Jurkat, Clone E6-1 (cell line): ENCODE results near the gene MSANTD4. TPM values are rescaled to one million over a fixed set of nuclear protein-coding genes. Genes with fewer than 3 reads are reported as not detected.
"Not testable (repeated sequence)": the region's sequence is repeated elsewhere in the genome, so short reads cannot be mapped to it uniquely, and the experiment has no call there.

ENCODE experiments used
- DNase-seq: peaks from one replicate; pipeline ENCODE4 v3.0.0-alpha.2; 2011; ENCODE audit warnings: low read depth, low spot score
- H3K4me3 ChIP-seq: 2 replicates; pipeline ENCODE4 v1.5.1; 2011; ENCODE audit warnings: mild to moderate bottlenecking, low read length, control low read depth, moderate library complexity
- polyA plus RNA-seq: library from polyadenylated mRNA; unstranded; fragments of >200 nt; gene quantifications from one replicate; pipeline ENCODE4 v1.2.1, GENCODE V29; 2012; ENCODE audit warnings: missing spikeins; ENCODE audit not compliant: insufficient read length, insufficient read depth

The MSANTD4 gene
- 23.6 TPM for polyA plus RNA-seq

DNA sequence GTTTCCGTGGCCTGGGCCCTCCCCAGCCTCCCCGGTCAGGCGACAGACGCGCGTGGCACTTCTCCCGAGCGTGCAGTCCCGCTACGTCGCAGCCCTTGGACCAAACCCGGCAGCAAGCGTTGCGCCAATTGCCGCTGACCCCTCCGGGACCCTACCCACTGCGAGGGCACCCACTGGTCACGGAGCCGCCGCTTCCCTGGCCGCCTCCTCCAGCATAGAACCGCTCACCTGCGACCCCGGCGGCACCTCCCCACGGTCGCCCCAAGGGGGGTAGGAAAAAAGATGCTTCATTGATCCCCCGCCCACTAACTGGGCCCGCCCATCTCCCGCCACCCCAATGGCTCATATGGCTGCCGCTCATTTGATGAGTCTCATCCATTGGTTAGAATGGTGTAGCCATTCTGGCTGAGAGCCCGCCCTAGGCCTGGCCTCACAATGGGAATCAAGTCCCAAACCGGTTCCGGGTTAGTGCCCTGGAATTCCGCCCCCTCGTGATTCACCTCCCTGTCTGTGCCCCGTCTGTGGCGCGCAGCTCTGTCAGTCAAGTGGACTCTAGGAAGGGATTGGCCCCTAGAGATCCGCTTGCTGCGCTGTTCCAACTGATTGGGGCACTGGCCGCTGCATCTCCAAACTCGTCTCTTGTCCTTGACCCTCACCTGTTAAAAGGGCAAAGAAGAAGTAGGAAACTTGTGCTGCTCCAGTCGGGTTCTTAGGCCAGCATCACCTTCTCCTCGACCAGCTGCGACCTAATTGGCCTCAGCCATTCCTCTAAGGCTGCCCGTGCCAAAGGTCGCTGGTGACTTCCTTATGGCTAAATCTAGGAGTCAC, at the start of gene MSANTD4:
MSANTD4 (minus strand) TSS at position 274 of the 828 bp plus-strand sequence. CDS start 11,323 bp downstream, outside the sequence.
- DNase-seq, result peak; percentile 99
- H3K4me3 ChIP-seq, result peak within 1 kb of the TSS; percentile 84

DNA sequence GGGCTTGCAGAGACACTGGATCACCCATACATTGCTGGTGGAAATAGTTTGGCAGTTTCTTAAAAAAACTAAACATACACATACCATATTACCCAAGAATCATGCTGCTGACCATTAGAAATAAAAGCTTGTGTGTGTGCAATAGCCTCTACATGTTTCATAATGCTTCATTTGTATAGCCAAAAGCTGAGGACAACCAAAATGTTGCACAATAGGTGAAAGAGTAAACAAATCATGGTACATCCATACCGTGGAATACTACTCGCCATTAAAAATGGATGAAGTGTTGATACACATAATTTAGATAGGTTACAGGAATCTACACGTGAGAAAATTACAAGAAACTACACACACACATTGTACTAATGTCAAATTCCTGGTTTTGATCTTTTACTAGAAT, 48.6 kb upstream of the MSANTD4 start:
- DNase-seq, result no peak
- no peak overlapping the region for H3K4me3 ChIP-seq

DNA sequence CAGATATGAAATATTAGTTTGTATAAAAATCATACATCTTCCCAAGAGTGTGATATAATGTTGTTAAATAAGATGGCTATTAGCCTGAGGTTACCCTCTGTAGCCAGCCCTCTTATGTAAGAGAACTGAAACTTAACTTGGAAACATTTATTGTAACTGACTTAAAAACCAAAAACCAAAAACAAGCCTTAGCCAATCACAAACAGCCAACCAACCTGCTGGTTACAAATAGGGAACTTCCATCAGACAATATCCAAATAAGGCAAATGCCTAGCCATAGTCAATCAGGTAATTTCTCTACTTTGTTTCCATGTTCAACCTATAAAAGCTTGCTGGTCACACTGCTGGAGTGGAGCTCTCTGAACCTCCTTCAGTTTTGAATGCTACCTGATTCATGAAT, 41.0 kb upstream of the MSANTD4 start:
- DNase-seq, result no peak
- H3K4me3 ChIP-seq, result no peak overlapping the region

DNA sequence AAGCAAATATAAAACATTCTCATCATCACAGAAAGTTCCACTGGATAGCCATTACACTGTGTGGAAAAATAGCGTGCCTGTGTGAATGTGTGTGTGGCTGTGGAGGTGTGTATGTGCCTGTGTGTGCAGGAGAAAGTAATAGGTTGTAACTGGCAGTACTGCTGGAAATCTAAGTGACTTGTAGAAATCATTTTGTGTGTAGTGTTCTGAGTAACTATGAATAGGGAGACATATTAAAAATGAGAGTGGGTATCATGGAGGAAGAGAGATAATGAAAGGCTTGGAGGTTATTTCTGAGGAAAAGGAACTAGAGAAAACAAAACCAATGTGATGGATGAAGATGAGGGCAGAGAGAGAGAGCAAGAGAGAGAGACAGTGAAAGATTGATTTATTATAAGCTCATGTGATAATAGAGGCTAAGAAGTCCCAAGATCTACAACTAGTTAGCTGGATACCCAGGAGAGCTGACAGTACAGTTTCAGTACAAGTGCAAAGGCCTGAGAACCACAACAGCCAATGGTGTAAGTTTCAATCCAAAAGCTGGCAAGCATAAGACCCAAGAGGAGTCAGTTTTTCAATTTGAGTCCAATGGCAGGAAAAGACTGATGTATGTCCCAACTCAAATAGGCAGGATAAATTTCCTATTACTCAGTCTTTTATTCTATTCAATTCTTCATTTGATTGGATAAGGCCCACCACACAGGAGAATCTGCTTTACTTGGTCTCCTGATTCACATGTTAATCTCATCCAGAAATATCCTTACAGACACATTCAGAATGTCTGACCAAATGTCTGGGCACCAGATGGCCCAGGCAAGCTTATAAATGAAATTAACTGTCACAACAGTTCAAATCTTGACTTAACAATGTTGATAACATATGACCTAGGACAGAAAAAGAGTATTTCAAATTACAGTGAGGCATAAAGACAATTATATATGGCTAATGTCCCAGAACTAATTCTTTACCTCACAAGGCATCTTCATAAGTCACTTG, 40.2 kb upstream of the MSANTD4 start:
- DNase-seq, result no peak
- no peak overlapping the region for H3K4me3 ChIP-seq

DNA sequence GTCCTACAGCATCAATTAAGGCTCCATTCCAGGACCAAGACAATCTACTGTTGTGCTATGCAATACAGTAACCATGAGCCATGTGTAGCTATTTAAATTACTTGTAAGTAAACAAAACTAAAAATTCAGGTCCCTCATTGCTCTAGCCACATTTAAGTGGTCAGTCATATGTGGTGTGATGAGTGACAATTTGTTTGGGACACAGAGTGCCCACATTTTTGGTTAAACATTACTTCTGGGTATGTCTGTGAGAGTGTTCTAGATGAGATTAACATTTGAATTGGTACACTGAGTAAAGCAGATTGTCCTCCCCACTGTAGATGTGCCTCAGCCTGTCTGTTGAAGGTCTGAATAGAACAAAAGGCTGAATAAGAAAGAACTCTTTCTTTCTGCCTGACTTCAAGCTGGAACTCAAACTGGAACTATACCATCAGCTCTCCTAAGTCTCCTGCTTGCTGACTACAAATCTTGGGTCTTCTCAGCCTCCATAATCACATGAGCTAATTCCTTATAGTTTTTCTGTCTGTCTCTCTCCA, 39.3 kb upstream of the MSANTD4 start:
- no peak for DNase-seq
- H3K4me3 ChIP-seq, result no peak overlapping the region

DNA sequence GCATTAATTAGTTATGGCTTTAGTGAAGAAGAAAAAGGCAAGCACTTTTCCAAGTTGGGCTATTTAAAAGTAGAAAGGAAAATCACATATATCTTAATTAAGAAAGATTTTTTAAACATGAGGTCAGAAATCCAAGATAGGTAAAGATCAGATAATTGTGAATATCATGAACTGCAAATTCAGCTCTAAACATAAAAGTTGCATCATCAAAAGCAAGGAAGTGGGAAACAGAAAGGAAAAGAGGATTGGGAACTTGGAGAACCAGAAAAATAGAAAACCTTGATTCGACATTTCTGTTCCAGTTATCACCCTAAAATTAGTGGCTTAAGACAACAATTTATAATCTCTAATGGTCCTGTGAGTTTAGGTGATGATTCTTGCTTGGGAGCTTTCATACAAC, 37.6 kb upstream of the MSANTD4 start:
- no peak for DNase-seq
- no peak overlapping the region for H3K4me3 ChIP-seq

DNA sequence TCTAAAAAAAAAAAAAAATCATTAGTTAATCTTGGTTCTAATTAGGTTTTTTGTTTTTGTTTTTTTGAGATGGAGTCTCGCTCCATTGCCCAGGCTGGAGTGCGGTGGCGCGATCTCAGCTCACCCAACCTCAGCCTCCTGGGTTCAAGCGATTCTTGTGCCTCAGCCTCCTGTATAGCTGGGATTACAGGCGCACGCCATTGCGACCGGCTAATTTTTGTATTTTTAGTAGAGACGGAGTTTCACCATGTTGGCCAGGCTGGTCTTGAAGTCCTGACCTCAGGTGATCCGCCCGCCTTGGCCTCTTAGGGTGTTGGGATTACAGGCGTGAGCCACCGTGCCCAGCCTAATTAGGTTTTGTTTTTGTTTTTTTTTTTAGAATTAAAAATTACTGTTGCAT, 36.3 kb upstream of the MSANTD4 start:
- DNase-seq, H3K4me3 ChIP-seq: not testable (repeated sequence)

DNA sequence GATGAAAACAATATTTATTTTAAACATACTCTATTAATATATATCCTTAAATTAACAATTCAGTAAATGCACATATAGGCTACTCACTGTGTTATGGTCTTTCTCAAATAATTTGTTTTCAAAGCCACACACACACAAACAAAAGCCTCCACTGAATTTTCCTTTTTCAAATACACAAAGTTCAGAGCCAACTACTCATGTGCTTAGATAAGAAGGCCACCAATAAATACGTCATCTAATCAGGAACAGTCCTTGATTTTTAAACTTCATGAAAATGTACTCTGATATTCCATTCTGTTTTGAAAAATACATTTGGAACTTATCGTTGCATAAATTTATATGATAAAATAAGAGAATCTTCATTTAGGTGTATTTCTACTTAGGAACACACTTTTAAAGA, 29.1 kb upstream of the MSANTD4 start:
- H3K4me3 ChIP-seq, result no peak overlapping the region
- DNase-seq, result no peak

DNA sequence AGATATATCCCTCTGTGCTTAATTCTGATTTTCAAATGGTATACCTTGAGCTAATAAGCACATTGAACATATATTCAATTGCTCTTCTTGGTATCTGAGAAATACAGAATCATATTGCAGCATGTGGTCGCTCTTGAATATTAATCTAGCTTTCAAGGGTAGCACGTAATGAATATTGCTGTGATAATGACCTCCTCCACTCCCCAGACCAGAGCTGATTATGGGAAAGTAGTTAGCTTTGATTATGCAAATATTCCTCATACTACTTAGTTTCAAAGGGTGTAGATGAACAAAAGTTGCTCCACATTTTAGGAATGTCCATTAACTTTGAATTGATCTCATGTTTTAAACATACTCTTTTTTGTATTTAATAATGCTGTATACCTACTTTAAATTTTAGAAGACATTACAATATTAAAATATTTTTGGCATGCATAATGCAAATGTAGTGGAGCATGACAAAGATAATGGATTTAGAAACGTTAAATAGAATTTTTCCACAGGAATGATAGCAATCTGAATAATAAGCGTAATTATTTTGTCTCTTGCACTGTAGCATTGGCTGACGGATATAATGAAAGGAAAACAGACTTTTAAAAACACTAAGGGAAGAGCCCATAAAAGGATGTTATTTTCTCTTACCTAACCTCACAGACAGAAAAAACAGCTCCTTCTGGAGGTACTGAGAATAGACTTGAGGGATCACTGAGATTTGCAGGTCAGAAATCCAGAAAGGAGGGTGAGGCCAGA, 27.9 kb upstream of the MSANTD4 start:
- H3K4me3 ChIP-seq, result no peak overlapping the region
- no peak for DNase-seq

DNA sequence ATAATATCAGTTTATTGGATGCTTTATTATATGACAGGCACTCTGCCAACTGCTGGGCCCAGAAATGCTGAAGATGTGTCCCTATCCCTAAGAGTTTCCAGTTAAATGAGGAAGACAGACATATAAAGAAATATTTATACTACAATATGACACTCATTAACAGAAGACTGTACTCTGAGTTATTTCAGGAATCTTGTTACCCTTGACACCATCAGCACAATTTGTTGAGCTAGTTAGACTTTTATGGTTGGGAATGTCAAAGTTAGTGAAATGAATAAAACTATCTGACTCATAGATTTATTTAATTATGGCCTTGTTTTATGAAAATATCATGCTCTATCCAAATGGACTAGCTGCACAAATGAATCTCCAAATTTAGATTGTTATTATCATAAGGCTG, 25.6 kb upstream of the MSANTD4 start:
- no peak for DNase-seq
- no peak overlapping the region for H3K4me3 ChIP-seq

DNA sequence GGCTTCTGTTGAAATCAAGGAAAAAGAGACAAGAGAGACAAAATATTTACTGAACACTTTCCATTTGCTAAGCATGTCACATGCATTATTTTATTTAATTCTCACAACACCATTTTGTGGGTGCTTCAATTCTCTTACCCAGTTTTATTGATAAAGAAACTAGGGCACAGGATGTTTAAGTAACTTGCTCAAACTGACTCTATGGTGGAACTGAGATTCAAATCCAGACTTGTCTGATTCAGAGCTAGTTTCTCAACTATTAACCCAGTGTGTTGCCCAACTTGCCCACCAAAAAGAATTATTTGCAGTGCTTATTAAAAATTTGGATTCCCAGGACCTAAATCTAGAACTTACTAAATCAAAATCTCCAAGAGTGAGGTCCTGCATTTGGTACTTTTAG, 21.5 kb upstream of the MSANTD4 start:
- H3K4me3 ChIP-seq, result no peak overlapping the region
- DNase-seq, result no peak

DNA sequence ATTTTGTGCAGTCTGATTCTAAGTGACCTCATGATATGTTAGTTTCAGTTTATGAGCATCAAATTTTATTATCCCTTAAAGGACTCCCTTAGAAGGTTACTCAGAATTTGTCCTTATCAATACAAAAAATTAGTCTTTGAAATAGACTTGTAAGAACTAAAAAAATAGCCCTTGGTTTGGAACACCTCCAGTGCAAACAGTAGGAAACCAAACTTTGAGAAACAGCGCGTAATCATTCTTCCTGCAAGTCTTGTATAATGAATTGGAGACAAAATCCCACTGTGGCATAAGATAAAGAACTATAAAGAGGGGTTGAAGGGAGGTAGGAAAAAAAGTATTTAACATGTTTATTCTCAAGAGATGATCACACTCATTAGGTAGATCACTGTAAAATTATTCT, 10.8 kb upstream of the MSANTD4 start:
- no peak for DNase-seq
- H3K4me3 ChIP-seq, result no peak overlapping the region

DNA sequence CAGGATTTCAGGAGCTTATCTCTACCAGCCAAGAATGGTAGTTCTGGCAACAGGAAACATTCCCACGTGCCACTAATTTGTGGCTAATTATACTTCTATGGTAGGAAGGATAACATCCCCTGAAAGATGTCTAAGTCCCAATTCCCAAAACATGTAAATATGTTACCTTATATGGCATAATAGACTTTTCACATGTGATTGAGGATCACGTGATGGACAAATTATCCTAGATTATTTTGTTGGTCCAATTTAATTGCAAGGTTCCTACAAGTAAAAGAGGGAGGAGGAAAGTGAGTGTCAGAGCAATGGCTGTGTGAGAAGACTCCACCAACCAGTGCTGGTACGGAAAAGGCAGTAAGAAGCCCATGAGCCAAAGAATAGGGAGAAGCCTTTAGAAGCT, 9.9 kb upstream of the MSANTD4 start:
- no peak overlapping the region for H3K4me3 ChIP-seq
- DNase-seq, result no peak

DNA sequence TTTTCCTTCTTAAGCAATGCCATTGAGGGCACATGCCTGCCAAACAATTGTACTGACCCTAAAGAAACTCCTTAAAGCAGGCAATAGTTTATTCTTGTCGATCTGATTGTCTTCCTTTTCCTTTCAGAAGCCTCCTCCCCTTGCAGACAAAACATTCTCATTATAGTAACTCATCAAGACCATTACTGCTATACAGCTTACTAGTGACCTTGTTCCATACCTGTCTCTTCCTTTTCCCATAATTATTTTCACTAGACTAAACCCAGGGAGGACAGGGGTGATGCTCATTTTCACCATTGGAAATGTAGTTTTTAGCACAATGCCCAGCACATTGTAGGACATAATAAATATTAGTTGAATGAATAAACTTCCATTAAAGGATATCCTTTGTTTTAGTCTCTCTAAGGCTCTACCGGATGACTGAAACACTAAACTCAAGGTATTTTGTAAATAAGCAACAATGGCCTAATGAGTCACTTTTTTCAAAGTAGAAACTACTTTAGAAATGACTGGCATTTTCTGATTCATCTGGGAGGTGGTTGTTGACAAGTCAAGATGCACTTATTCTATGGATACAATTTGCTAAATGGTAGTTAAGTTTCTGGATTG, 9.3 kb upstream of the MSANTD4 start:
- no peak overlapping the region for H3K4me3 ChIP-seq
- DNase-seq, result no peak

DNA sequence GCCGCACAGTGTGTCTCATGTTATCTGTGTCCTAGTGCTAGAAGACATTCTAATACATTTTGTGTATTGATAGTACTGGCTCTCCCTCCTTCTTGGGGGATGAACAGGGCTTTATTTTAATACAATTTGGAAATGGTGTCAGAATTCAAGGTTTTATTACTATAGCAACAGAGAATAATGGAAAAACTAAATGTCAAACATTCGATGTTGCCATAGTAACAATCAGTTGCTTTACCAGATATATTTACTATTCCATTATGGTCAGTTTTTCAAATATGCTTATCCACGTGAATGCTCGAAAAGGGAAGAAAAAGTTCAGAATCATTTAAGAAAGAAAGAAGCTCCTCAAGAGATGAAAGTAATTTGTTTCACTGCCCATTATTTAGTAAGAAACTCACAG, 8.6 kb upstream of the MSANTD4 start:
- no peak for DNase-seq
- no peak overlapping the region for H3K4me3 ChIP-seq

DNA sequence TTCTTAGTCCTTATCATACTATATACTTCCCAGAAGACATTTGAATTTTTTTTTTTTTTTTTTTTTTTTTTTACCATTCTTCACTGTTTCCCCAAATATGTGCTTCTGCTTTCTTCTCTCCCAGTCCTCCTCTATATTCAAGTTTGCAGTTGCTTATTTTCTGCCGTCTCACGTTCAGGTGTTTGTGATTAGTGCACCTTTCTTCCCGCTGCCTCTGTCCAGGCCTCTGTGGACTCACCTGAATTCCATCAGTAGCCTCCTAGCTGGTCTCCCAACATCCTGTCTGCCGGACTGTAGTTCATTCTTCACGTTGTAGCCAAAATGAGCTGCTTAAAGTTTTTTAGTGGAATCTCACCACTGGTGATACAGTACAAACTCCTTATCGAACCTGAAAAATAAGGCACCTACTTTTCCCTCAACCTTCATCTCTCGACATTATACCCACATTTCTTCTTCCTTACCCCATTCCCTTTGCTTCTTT, 795 bp upstream of the MSANTD4 start:
- H3K4me3 ChIP-seq, result peak overlapping the region; percentile 84
- DNase-seq, result no peak

DNA sequence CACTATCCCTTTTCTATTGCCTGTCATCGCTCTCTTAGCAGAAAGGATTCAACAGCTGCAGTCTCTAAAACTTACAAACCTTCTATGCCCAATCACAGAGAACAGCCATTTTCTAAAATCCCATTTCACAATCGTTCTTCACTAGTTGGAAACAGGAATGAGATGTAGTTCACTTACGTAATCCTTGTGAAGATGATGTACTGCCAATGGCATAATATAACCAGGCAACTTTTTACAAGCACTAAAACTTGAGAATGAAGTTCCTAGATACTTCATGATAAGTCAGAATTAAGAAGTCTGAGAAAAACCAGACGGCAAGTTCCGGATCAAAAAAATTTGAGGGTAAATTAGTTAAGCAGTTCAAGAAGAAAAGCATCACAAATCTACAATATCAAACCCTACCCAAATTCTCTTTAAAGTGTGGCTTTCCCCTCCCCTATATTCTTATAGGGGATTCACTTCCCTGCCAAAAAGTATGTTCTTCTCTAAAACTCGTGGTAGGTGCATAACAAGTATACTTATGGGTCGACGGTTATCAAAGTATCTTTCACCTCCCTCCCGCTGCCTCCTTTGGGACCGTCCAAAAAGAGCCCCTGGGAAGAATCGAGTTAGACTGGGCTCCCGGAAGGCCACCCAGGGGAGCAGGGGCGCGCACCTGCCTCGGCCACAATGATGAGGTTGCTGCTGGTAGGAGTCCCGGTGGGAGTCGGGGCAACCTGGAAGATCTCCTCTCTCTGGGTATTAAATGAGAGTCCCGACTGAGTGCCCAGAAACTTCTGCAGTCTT, 666 bp downstream of the MSANTD4 start:
- no peak for DNase-seq
- peak overlapping the region; percentile 84 for H3K4me3 ChIP-seq

DNA sequence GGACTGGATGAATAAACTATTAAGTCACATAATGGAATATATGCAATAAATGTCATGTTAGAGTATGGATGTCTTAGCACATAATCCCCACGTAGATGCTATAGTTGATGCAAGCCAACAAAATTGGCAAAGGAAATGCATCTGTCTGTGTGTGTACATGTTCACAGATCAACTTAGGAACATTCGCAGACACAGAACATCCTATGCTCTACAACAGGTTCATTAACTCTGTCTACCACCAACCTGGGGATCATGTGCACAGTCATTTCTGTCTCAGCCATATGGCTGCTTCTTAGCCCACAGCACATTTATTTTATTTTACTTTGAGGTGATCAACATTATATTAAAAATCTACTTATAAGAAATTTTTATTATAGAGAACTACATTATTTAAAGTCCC, 4.9 kb downstream of the MSANTD4 start:
- no peak for DNase-seq

More for the DNA sequence above, 4.9 kb downstream of the MSANTD4 start:
- no peak overlapping the region for H3K4me3 ChIP-seq
